PC-3 (cell line): Measurements from ENCODE around the gene PSMB9.

Experiments
- EZH2phosphoT487 ChIP-seq: fragments of 300-600 bp; sonication (generic); IDR thresholded peaks from 2 replicates; pipeline ENCODE4 v1.6.1; 2018; ENCODE audit warnings: mild to moderate bottlenecking, antibody characterized with exemption, low read length, borderline replicate concordance
- TF ChIP-seq, protein P1 (sequence below): fragments of 300-600 bp; sonication (generic); conservative IDR thresholded peaks from 2 replicates; pipeline ENCODE4 v1.5.1; 2017; ENCODE audit warnings: antibody characterized with exemption, low read depth, mild to moderate bottlenecking, low read length

DNA sequence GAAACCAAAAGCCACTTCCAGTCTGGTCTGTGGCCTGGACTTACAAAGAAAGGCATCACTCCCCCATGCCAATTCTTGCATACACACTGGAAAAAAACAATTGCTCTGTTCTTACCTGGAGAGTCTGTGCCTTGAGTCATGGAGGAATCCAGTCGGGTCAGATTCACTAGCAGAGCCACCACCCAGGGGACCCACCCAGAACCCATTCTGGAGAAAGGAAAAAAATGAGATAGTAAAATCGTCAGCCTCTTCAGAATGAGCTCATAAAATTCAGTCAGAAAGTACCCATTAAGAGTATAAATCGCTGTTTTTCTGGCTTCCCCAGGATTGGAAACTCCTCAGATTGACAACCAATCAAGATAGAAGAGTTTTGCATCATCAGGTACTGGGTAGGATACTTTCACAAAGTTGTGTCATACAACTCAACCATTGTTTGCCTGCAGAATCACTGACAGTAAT lies 37.2 kb upstream of the PSMB9 start, which contains the start of gene HLA-DOB:
- TF ChIP-seq, protein P1, sequence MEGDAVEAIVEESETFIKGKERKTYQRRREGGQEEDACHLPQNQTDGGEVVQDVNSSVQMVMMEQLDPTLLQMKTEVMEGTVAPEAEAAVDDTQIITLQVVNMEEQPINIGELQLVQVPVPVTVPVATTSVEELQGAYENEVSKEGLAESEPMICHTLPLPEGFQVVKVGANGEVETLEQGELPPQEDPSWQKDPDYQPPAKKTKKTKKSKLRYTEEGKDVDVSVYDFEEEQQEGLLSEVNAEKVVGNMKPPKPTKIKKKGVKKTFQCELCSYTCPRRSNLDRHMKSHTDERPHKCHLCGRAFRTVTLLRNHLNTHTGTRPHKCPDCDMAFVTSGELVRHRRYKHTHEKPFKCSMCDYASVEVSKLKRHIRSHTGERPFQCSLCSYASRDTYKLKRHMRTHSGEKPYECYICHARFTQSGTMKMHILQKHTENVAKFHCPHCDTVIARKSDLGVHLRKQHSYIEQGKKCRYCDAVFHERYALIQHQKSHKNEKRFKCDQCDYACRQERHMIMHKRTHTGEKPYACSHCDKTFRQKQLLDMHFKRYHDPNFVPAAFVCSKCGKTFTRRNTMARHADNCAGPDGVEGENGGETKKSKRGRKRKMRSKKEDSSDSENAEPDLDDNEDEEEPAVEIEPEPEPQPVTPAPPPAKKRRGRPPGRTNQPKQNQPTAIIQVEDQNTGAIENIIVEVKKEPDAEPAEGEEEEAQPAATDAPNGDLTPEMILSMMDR = no peak
- no peak for TF ChIP-seq EZH2phosphoT487
